Nephron (organoid): ENCODE measurements around the gene BLOC1S2.

Experiments used
- H3K27ac Mint-ChIP-seq, 3 experiments: 2 replicates each; pipeline ENCODE4 v1.8.0; 2020; ENCODE audit warnings: mixed read lengths in 3 of 3, mild to moderate bottlenecking in 2 of 3, moderate library complexity in 1 of 3
- H3K27me3 Mint-ChIP-seq: 2 replicates; pipeline ENCODE4 v1.8.0; 2021; ENCODE audit warnings: low read depth, mild to moderate bottlenecking, moderate library complexity, mixed read lengths
- H3K36me3 Mint-ChIP-seq: 2 replicates; pipeline ENCODE4 v1.8.0; 2020; ENCODE audit warnings: low read depth, mixed read lengths
- H3K4me1 Mint-ChIP-seq: 2 replicates; pipeline ENCODE4 v1.8.0; 2020; ENCODE audit warnings: mixed read lengths
- H3K4me3 Mint-ChIP-seq, 3 experiments: 2 replicates each; pipeline ENCODE4 v1.8.0; 2020; ENCODE audit warnings: mild to moderate bottlenecking in 3 of 3, mixed read lengths in 3 of 3, moderate library complexity in 2 of 3
- H3K9me3 Mint-ChIP-seq: 2 replicates; pipeline ENCODE4 v1.8.0; 2020; ENCODE audit warnings: mixed read lengths
- CTCF ChIP-seq, 3 experiments: fragments of 200-600 bp; sonication (generic); IDR thresholded peaks; one replicate each; pipeline ENCODE4 v1.5.0; 2021; ENCODE audit warnings: antibody characterized with exemption in 3 of 3; ENCODE audit not compliant: unreplicated experiment in 3 of 3

The BLOC1S2 gene

GRCh38 chr10:100286051-100287033, at the start of gene BLOC1S2:
BLOC1S2 (minus strand) TSS chr10:100286680; CDS start chr10:100286659, 21 bp downstream.
- no peak for TF ChIP-seq CTCF (IDR thresholded peaks at IDR 0.05; ENCODE audit: unreplicated experiment in 3 of 3)
- peak within 1 kb of the TSS; percentile 98 to 100 (median 99) for H3K4me3 Mint-ChIP-seq
- H3K4me1 Mint-ChIP-seq: peaks cover 23% of the 10 kb centered on the region
- H3K9me3 Mint-ChIP-seq: no peaks in the 10 kb centered on the region
- H3K36me3 Mint-ChIP-seq: peaks cover 9% of the 10 kb centered on the region
- H3K27ac Mint-ChIP-seq: peak within 1 kb of the TSS; percentile 94 to 97 (median 96)
- H3K27me3 Mint-ChIP-seq: peaks cover 12% of the 10 kb centered on the region

- H3K4me3 Mint-ChIP-seq: no peak overlapping the region
- no peaks in the 10 kb centered on the region for H3K4me1 Mint-ChIP-seq
- H3K27me3 Mint-ChIP-seq: peaks cover 49% of the 10 kb centered on the region
- TF ChIP-seq CTCF (IDR thresholded peaks at IDR 0.05; ENCODE audit: unreplicated experiment in 3 of 3): no peak
- H3K36me3 Mint-ChIP-seq: no peaks in the 10 kb centered on the region
- no peaks in the 10 kb centered on the region for H3K9me3 Mint-ChIP-seq
- no peak overlapping the region for H3K27ac Mint-ChIP-seq
Measured at GRCh38 chr10:100334762-100335161, 48.3 kb upstream of the BLOC1S2 start.

GRCh38 chr10:100333661-100334440, 47.4 kb upstream of the BLOC1S2 start:
- no peaks in the 10 kb centered on the region for H3K36me3 Mint-ChIP-seq
- no peak overlapping the region for H3K27ac Mint-ChIP-seq
- no peak overlapping the region for H3K4me3 Mint-ChIP-seq
- no peaks in the 10 kb centered on the region for H3K9me3 Mint-ChIP-seq
- peaks cover 55% of the 10 kb centered on the region for H3K27me3 Mint-ChIP-seq
- no peak for TF ChIP-seq CTCF (IDR thresholded peaks at IDR 0.05; ENCODE audit: unreplicated experiment in 3 of 3)
- no peaks in the 10 kb centered on the region for H3K4me1 Mint-ChIP-seq

GRCh38 chr10:100333106-100333505, 46.6 kb upstream of the BLOC1S2 start:
- Mint-ChIP-seq H3K27me3 (peaks cover 54% of the 10 kb centered on the region), H3K27ac (no peak overlapping the region), H3K4me3 (no peak overlapping the region), H3K9me3 (no peaks in the 10 kb centered on the region), H3K36me3 (no peaks in the 10 kb centered on the region), H3K4me1 (no peaks in the 10 kb centered on the region)
- no peak for TF ChIP-seq CTCF (IDR thresholded peaks at IDR 0.05; ENCODE audit: unreplicated experiment in 3 of 3)

- H3K4me3 Mint-ChIP-seq: no peak within 1 kb of the TSS
- peaks cover 67% of the 10 kb centered on the region for H3K27me3 Mint-ChIP-seq
- H3K9me3 Mint-ChIP-seq: no peaks in the 10 kb centered on the region
- no peak within 1 kb of the TSS for H3K27ac Mint-ChIP-seq
- H3K4me1 Mint-ChIP-seq: no peaks in the 10 kb centered on the region
- no peaks in the 10 kb centered on the region for H3K36me3 Mint-ChIP-seq
- no peak for TF ChIP-seq CTCF (IDR thresholded peaks at IDR 0.05; ENCODE audit: unreplicated experiment in 3 of 3)
Measured at GRCh38 chr10:100330079-100330478, 43.6 kb upstream of the BLOC1S2 start, which contains the start of gene PKD2L1. PKD2L1 (minus strand) TSS chr10:100330228; CDS start chr10:100330103, 125 bp downstream.
